ENCODE results near the gene C1orf198.
A peak's percentile ranks its signal among the peaks of the same experiment; 100 is the strongest.

GRCh38 chr1:230794431-230794830 is 73.9 kb downstream of the C1orf198 start:
- no peak for TF ChIP-seq CTCF (IDR thresholded peaks at IDR 0.05)
- 0 out of 2 replicates have a peak, but pooled peaks have one; percentile 13 for TF ChIP-seq TCF12 (IDR thresholded peaks at IDR 0.05)
